Lung (tissue), 12 donors: ENCODE results near the gene RAB42. TPM values are rescaled to one million over a fixed set of nuclear protein-coding genes. Genes with fewer than 3 reads are reported as not detected.
"Not testable (repeated sequence)": the region's sequence is repeated elsewhere in the genome, so short reads cannot be mapped to it uniquely, and the experiment has no call there.

ENCODE experiments used
- ATAC-seq: fragments of 200-7000 bp; cut with Tn5 transposase; one replicate; pipeline ENCODE4 v1.9.1; 2020; ENCODE audit warnings: moderate number of reproducible peaks; ENCODE audit not compliant: insufficient read depth, low FRiP score
- DNase-seq, 3 donors: peaks; one replicate each; pipeline ENCODE4 v3.0.0-alpha.2; 2013 to 2017
- H3K27ac ChIP-seq, 2 donors: one replicate each; pipeline ENCODE4 v1.5.1; 2013; ENCODE audit warnings: mild to moderate bottlenecking in 2 of 2, moderate library complexity in 2 of 2, control low read depth in 1 of 2, inconsistent platforms in 1 of 2, low read depth in 1 of 2, low read length in 1 of 2
- H3K27me3 ChIP-seq, 3 donors: one replicate each; pipeline ENCODE4 v1.5.1; 2013; ENCODE audit warnings: low read length in 2 of 3; ENCODE audit not compliant: control insufficient read depth in 3 of 3, insufficient read depth in 3 of 3
- H3K36me3 ChIP-seq, 4 donors: one replicate each; pipeline ENCODE4 v1.5.1; 2013; ENCODE audit warnings: low read length in 4 of 4, mild to moderate bottlenecking in 1 of 4, moderate library complexity in 1 of 4; ENCODE audit not compliant: control insufficient read depth in 4 of 4, insufficient read depth in 4 of 4
- H3K4me1 ChIP-seq, 5 donors: one replicate each; pipeline ENCODE4 v1.5.1; 2013; ENCODE audit warnings: low read length in 5 of 5, mild to moderate bottlenecking in 2 of 5, moderate library complexity in 1 of 5; ENCODE audit not compliant: control insufficient read depth in 5 of 5, insufficient read depth in 5 of 5
- H3K4me3 ChIP-seq: one replicate; pipeline ENCODE4 v1.5.1; 2013; ENCODE audit warnings: mild to moderate bottlenecking, control low read depth, moderate library complexity
- H3K9ac ChIP-seq, 2 donors: one replicate each; pipeline ENCODE4 v1.5.1; 2013; ENCODE audit warnings: low read length in 2 of 2, control low read depth in 1 of 2; ENCODE audit not compliant: insufficient read depth in 1 of 2
- H3K9me3 ChIP-seq, 4 donors: one replicate each; pipeline ENCODE4 v1.5.1; 2013; ENCODE audit warnings: low read length in 3 of 4, mild to moderate bottlenecking in 1 of 4, moderate library complexity in 1 of 4; ENCODE audit not compliant: control insufficient read depth in 4 of 4, insufficient read depth in 3 of 4
- WGBS, 2 donors: extraction: QIAGEN DNeasy Blood & Tissue Kit; methylation state at CpG; one replicate each; pipeline ENCODE4 v1.1.7; 2013; 5-methylcytosine and 5-hydroxymethylcytosine counted together
- polyA plus RNA-seq, 2 donors: library from polyadenylated mRNA; stranded (reverse); fragments of 200-250 nt; gene quantifications; one replicate each; pipeline ENCODE4 v1.2.1, GENCODE V29; 2013
- total RNA-seq, 2 donors: library from RNA; depleted of rRNA in 1 of 2; stranded (reverse); fragments of >200 nt in 1 of 2; gene quantifications; one replicate each; pipeline ENCODE4 v1.2.1, GENCODE V29; 2014 to 2021
- TF ChIP-seq, protein P1 (sequence below): IDR thresholded peaks from 2 replicates; pipeline ENCODE4 v1.5.1; 2012; ENCODE audit warnings: mild to moderate bottlenecking; ENCODE audit errors: control extremely low read depth, extremely low read depth
- donor health status: control.
- donor health status: control.
- donor health status: Bipolar disorder and iron deficiency.
- donor health status: healthy.
- donor health status: DM: yes; HTN: yes; CAD: no.

Gene RAB42
- total and polyA plus RNA-seq, 4 donors = 3.1 to 11.7 (median 7.2) TPM

DNA sequence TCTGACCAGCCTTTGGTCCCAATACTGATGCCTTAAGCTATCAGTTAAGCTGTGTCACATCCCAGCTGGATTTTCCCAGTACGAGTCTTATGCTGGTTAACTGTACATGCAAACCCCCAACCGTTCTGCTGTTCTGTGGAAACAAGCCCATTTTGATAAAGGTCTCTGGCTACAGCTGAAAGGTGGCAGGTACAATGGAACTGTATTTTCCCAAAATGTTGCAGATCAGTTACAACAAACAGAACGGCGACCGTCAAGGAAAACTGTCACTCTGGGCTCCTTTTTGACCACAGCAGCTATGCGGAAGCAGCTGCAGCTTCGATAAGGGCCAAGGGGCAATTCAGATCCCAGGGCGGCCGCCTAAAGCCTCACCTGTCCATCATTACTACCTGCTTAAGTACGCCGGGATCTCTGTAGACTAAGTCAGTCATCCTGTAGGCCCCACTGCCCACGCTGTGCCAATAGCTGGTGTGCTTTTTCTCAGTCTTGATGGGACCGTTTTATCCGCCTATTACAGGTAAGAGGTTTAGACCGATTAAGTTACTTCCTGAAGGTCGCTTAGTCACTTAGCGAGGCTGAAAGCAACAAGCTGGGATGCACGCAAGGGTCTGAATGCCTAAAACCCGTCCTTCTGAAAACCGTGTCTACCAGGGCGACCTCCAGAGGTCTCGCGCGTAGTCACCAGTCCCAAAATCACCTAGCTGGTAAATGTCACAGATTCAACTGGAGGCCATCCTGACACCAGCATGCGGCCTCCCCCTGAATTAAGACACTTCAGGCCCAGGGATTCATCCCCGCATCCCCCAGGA, 11.1 kb upstream of the RAB42 start:
- Histone ChIP-seq H3K27ac (peak overlapping the region; percentile 84 to 86), H3K36me3 (peaks cover 13 to 24% (median 20%) of the 10 kb centered on the region in 4 donors), H3K9me3 (no peaks in the 10 kb centered on the region), H3K9ac (peak overlapping the region; percentile 35 to 76), H3K4me1 (peaks cover 0 to 19% (median 7%) of the 10 kb centered on the region in 5 donors), H3K27me3 (no peaks in the 10 kb centered on the region), H3K4me3 (peak overlapping the region; percentile 80)
- ATAC-seq = peak; percentile 4
- TF ChIP-seq, protein P1, sequence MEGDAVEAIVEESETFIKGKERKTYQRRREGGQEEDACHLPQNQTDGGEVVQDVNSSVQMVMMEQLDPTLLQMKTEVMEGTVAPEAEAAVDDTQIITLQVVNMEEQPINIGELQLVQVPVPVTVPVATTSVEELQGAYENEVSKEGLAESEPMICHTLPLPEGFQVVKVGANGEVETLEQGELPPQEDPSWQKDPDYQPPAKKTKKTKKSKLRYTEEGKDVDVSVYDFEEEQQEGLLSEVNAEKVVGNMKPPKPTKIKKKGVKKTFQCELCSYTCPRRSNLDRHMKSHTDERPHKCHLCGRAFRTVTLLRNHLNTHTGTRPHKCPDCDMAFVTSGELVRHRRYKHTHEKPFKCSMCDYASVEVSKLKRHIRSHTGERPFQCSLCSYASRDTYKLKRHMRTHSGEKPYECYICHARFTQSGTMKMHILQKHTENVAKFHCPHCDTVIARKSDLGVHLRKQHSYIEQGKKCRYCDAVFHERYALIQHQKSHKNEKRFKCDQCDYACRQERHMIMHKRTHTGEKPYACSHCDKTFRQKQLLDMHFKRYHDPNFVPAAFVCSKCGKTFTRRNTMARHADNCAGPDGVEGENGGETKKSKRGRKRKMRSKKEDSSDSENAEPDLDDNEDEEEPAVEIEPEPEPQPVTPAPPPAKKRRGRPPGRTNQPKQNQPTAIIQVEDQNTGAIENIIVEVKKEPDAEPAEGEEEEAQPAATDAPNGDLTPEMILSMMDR = no peak
- WGBS, 2 donors = 1% methylated on average over 26 of the region's 26 CpGs
- DNase-seq = peak in 2 of 3 donors; percentile 39 to 45

DNA sequence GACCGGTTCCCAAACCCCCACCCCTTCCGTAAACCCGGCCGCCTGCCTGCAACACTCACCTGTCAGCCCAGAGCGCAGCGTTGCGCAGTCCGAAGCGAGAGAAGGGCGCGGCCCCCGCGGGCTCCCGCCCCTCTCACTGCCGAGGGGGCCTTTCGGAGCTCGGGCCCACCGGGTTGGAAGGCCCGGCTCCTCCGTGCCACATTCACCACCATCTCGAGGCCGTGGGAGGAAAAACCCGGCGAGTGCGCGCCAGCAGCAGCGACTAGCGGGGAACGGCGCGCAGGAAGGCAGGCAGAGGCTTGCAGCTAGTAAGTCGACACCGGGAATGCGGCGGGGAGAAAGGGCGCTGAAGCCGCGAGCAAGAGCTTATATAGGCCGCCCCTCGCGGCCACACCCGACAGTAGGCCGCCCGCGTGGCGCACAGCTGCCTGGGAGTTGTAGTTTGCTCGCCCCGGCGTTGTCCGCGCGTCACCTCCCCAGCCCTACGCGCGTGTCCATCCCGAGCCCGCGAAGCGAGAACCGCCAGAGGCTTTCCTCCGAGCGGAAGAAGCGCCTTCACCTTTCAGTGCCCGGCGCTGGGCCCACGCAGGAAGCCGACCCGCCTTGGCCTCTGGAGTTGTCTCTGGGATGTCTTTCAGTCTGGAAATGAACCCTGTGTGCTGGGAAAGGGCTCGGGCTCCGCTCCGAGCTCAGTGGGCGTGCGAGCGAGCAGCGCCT, 10.4 kb upstream of the RAB42 start:
- peaks cover 13 to 23% (median 19%) of the 10 kb centered on the region in 4 donors for H3K36me3 ChIP-seq
- H3K27ac ChIP-seq = peak overlapping the region; percentile 84 to 86
- DNase-seq (peak; percentile 96 to 98 (median 97)), ATAC-seq (peak; percentile 95)
- no peaks in the 10 kb centered on the region for H3K27me3 ChIP-seq
- WGBS, 2 donors = 0% methylated on average over 70 to 75 of the region's 75 CpGs
- H3K4me3 ChIP-seq = peak overlapping the region; percentile 80
- peaks cover 0 to 19% (median 7%) of the 10 kb centered on the region in 5 donors for H3K4me1 ChIP-seq
- H3K9ac ChIP-seq = peak overlapping the region; percentile 72 to 76
- TF ChIP-seq, protein P1 = no peak
- no peaks in the 10 kb centered on the region for H3K9me3 ChIP-seq

DNA sequence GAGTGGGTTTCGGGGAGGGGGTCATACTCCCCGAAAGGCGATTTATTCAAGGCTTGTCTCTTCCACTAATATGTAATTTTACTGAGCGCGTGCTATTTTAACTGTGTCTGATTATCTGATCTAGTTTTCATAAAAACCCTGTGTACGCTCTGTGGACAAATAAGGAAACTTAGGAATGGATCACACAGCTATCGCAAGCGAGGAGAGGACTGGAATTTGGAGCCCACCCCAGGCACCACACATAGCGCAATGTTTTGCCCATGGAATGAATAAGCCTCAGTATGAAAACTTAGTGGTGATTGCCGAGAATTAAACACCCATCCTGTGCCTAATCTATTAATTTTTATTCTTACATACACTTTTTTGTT, 9.8 kb upstream of the RAB42 start:
- H3K27me3 ChIP-seq = no peaks in the 10 kb centered on the region
- H3K4me3 ChIP-seq = peak overlapping the region; percentile 27
- DNase-seq = peak; percentile 58 to 74 (median 65)
- H3K9ac ChIP-seq = peak overlapping the region; percentile 63 to 72
- H3K9me3 ChIP-seq = no peaks in the 10 kb centered on the region
- no peak for ATAC-seq
- H3K4me1 ChIP-seq = peaks cover 0 to 19% (median 7%) of the 10 kb centered on the region in 5 donors
- WGBS, 2 donors = 0 to 2% methylated on average over 10 of the region's 10 CpGs
- H3K27ac ChIP-seq = peak overlapping the region; percentile 68 to 83
- TF ChIP-seq, protein P1 = no peak
- H3K36me3 ChIP-seq = peaks cover 13 to 18% (median 18%) of the 10 kb centered on the region in 4 donors

DNA sequence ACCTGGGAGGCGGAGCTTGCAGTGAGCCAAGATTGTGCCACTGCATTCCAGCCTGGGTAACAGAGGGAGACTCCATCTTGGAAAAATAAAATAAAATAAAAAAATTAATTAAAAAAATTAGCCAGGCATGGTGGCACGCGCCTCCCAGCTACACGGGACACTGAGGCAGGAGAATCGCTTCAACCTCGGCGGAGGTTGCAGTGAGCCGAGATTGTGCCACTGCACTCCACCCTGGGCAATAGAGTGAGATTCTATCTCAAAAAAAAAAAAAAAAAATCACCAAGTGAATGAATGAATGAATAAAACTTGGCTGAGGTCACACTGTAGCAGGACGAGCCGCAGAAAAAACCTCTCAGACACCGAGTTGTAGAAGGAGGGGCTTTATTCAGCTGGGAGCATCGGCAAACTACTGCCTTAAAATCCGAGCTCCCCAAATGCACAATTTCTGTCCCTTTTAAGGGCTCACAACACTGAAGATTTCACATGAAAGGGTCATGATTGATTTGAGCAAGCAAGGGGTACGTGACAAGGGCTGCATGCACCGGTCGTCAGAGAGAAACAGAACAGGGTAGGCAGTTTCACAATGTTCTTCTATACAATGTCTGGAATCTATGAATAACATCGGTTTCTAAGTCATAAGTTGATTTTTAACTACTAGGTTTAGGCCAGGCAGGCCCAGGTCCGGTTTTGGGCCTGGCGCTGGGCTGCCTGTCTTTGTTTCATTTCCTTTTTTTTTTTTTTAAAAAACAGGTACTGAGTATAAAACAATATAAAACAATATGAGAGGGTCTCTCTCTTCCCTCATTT, 5.3 kb upstream of the RAB42 start:
- not testable (repeated sequence) for H3K36me3 ChIP-seq, H3K27ac ChIP-seq, H3K27me3 ChIP-seq, DNase-seq, H3K4me1 ChIP-seq, H3K9me3 ChIP-seq, H3K4me3 ChIP-seq, H3K9ac ChIP-seq, ATAC-seq
- WGBS, 2 donors = 90 to 94% methylated on average over 19 of the region's 19 CpGs
